Peyer's patch (tissue), 4 donors: ENCODE results near the gene ECPAS.

Experiments used
- CTCF ChIP-seq, 6 experiments: fragments of 450-650 bp in 4 of 6; fragments of 200-600 bp in 2 of 6; sonication (generic) in 1 of 6; IDR thresholded peaks; one replicate each; pipeline ENCODE4 v1.5.1; 2017 to 2019; ENCODE audit warnings: antibody characterized with exemption in 6 of 6, mild to moderate bottlenecking in 3 of 6, moderate library complexity in 1 of 6
- POLR2A ChIP-seq, 2 donors: fragments of 450-650 bp; IDR thresholded peaks; one replicate each; pipeline ENCODE4 v1.5.1; 2017; ENCODE audit warnings: antibody characterized with exemption in 2 of 2, mild to moderate bottlenecking in 2 of 2, moderate library complexity in 2 of 2

GRCh38 chr9:111381006-111381405 is 103.2 kb downstream of the ECPAS start:
- TF ChIP-seq CTCF (IDR thresholded peaks at IDR 0.05) (no peak), POLR2A (IDR thresholded peaks at IDR 0.05) (no peak)
